ENCODE data around the gene PTPN1.

DNA sequence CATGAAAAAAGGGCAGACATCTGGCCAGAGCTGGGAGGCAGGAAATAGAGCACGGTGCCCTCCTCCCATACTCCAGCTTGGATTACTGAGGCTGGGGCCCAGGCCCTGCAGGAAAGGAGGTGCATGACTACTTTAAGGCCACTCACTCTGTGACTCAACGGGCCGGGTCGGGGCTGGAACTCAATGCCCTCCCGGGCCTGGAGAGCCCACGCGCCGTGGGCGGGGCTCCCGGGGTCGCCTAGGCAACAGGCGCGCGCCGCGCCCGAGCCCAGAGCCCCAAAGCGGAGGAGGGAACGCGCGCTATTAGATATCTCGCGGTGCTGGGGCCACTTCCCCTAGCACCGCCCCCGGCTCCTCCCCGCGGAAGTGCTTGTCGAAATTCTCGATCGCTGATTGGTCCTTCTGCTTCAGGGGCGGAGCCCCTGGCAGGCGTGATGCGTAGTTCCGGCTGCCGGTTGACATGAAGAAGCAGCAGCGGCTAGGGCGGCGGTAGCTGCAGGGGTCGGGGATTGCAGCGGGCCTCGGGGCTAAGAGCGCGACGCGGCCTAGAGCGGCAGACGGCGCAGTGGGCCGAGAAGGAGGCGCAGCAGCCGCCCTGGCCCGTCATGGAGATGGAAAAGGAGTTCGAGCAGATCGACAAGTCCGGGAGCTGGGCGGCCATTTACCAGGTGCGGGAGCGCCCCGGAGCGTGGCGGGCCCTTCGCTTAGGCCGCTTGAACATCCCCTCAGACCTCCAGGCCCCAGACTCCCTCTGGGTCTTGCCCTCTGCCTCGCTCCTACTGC, at the start of gene PTPN1:
- TF ChIP-seq TCF7L2 (IDR thresholded peaks at IDR 0.05; ENCODE audit: borderline replicate concordance, low read depth, low read length): no peak
- no peak for TF ChIP-seq MYNN (tag by site-specific recombination; IDR thresholded peaks at IDR 0.05; ENCODE audit: borderline replicate concordance)
- no peak for TF ChIP-seq ZNF391 (tag by site-specific recombination; IDR thresholded peaks at IDR 0.05; ENCODE audit: borderline replicate concordance, low read depth)
- TF ChIP-seq ZNF560 (tag by site-specific recombination; IDR thresholded peaks at IDR 0.05; ENCODE audit: borderline replicate concordance): no peak
- TF ChIP-seq, protein P1, sequence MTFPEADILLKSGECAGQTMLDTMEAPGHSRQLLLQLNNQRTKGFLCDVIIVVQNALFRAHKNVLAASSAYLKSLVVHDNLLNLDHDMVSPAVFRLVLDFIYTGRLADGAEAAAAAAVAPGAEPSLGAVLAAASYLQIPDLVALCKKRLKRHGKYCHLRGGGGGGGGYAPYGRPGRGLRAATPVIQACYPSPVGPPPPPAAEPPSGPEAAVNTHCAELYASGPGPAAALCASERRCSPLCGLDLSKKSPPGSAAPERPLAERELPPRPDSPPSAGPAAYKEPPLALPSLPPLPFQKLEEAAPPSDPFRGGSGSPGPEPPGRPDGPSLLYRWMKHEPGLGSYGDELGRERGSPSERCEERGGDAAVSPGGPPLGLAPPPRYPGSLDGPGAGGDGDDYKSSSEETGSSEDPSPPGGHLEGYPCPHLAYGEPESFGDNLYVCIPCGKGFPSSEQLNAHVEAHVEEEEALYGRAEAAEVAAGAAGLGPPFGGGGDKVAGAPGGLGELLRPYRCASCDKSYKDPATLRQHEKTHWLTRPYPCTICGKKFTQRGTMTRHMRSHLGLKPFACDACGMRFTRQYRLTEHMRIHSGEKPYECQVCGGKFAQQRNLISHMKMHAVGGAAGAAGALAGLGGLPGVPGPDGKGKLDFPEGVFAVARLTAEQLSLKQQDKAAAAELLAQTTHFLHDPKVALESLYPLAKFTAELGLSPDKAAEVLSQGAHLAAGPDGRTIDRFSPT (tag by site-specific recombination; IDR thresholded peaks at IDR 0.05): peak; percentile 57; the same call in 1 of the 2 replicates
- TF ChIP-seq ZNF416 (tag by site-specific recombination; IDR thresholded peaks at IDR 0.05): no peak
- TF ChIP-seq KLF1 (tag by site-specific recombination; IDR thresholded peaks at IDR 0.05): peak; percentile 44
- TF ChIP-seq ZNF311 (tag by site-specific recombination; IDR thresholded peaks at IDR 0.05; ENCODE audit: borderline replicate concordance): no peak
- TF ChIP-seq, protein P2, sequence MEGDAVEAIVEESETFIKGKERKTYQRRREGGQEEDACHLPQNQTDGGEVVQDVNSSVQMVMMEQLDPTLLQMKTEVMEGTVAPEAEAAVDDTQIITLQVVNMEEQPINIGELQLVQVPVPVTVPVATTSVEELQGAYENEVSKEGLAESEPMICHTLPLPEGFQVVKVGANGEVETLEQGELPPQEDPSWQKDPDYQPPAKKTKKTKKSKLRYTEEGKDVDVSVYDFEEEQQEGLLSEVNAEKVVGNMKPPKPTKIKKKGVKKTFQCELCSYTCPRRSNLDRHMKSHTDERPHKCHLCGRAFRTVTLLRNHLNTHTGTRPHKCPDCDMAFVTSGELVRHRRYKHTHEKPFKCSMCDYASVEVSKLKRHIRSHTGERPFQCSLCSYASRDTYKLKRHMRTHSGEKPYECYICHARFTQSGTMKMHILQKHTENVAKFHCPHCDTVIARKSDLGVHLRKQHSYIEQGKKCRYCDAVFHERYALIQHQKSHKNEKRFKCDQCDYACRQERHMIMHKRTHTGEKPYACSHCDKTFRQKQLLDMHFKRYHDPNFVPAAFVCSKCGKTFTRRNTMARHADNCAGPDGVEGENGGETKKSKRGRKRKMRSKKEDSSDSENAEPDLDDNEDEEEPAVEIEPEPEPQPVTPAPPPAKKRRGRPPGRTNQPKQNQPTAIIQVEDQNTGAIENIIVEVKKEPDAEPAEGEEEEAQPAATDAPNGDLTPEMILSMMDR (tag by site-specific recombination; IDR thresholded peaks at IDR 0.05): peak; percentile 79; the same call in 1 of the 2 replicates
